ENCODE data around the gene RPL29. TPM values are rescaled to one million over a fixed set of nuclear protein-coding genes. Genes with fewer than 3 reads are reported as not detected.

The RPL29 gene
- total RNA-seq, 1 experiment from 2014 or later, result 696 TPM

- ChIA-PET POLR2A (no interaction called here), CTCF (no interaction called here)
- H3K27ac ChIP-seq (ENCODE audit: low read length), result no peak overlapping the region
- DNase-seq (ENCODE audit: low read depth, low spot score), result no peak
- H3K4me1 ChIP-seq (ENCODE audit: control insufficient read depth, insufficient read depth, low read length), result no peaks in the 10 kb centered on the region; the same call in 1 of the 2 replicates
- intact Hi-C loops (cut with micrococcal nuclease; ENCODE audit: unreplicated experiment) (loop anchor here (10.0 kb wide), 1 partner anchor 49 kb away; the partner anchor contains the start of gene DUSP7), in situ Hi-C loops (cut with HindIII; ENCODE audit: low pct_unique_long_range_greater_than_20kb, low sequenced_read_pairs) (no loop called here)
- no TSS peak for BruUV-seq (replicated peaks)
- TF ChIP-seq TCF7L2 (IDR thresholded peaks at IDR 0.05; ENCODE audit: low read depth, low read length), result no peak
- no peak for TF ChIP-seq CTCF (IDR thresholded peaks at IDR 0.05)
- no peak for TF ChIP-seq REST (IDR thresholded peaks at IDR 0.05; ENCODE audit: insufficient read depth in 1 of 2, low read depth in 2 of 2, low read length in 1 of 2)
- H3K9me3 ChIP-seq (ENCODE audit: control insufficient read depth, insufficient read depth, low read depth, low read length), result no peaks in the 10 kb centered on the region
- ATAC-seq, result no peak
- H3K27me3 ChIP-seq (ENCODE audit: control insufficient read depth, insufficient read depth, low read length), result no peaks in the 10 kb centered on the region
- no peaks in the 10 kb centered on the region for H3K36me3 ChIP-seq (ENCODE audit: control insufficient read depth, insufficient read depth, low read length)
- no peak overlapping the region for H3K4me3 ChIP-seq (ENCODE audit: low read depth in 2 of 2, low read length in 2 of 2)
Observed at GRCh38 chr3:52005571-52005986, 9.9 kb upstream of the RPL29 start.

DNA sequence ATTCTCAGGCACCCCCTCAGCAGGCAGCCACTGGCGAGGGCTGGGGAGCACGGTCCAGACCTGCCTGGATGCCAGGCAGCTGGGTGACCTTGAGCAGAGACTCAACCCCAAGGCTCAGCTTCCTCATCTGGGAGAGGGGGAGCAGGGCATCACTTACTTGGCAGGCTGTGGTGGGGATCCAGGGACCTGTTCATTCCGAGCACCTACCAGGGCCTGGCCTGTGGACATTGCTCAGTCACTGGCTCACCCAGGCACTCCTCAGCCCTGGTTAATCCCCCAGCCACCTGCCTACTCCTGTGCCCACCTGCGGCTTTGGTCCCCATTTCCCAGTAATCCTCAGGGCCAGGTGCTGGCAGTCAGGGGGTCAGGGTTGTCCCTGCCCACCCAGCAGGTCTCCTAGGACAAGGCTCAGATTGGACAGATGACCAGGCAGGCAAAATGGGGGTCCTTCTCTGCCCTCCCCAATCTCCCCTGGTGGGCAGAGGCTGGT is 9.3 kb upstream of the RPL29 start:
- in situ Hi-C loops (cut with HindIII; ENCODE audit: low pct_unique_long_range_greater_than_20kb, low sequenced_read_pairs) (no loop called here), intact Hi-C loops (cut with micrococcal nuclease; ENCODE audit: unreplicated experiment) (loop anchor here (10.0 kb wide), 1 partner anchor 50 kb away; the partner anchor contains the start of gene DUSP7)
- no peaks in the 10 kb centered on the region for H3K36me3 ChIP-seq (ENCODE audit: control insufficient read depth, insufficient read depth, low read length)
- H3K27me3 ChIP-seq (ENCODE audit: control insufficient read depth, insufficient read depth, low read length), result no peaks in the 10 kb centered on the region
- ChIA-PET POLR2A (no interaction called here), CTCF (interaction anchor here (1.2 kb wide), 1 partner anchor 49 kb away, joined by 7 read pairs; no protein-coding TSS in a partner anchor)
- DNase-seq (ENCODE audit: low read depth, low spot score) (no peak), ATAC-seq (no peak)
- BruUV-seq (replicated peaks), result no TSS peak
- no peaks in the 10 kb centered on the region for H3K9me3 ChIP-seq (ENCODE audit: control insufficient read depth, insufficient read depth, low read depth, low read length)
- H3K27ac ChIP-seq (ENCODE audit: low read length), result no peak overlapping the region
- no peak for TF ChIP-seq TCF7L2 (IDR thresholded peaks at IDR 0.05; ENCODE audit: low read depth, low read length)
- no peak for TF ChIP-seq SIN3A (IDR thresholded peaks at IDR 0.05; ENCODE audit: borderline replicate concordance, insufficient read depth, low read depth, low read length)
- no peak for TF ChIP-seq REST (IDR thresholded peaks at IDR 0.05; ENCODE audit: insufficient read depth in 1 of 2, low read depth in 2 of 2, low read length in 1 of 2)
- TF ChIP-seq POLR2AphosphoS5 (IDR thresholded peaks at IDR 0.05; ENCODE audit: low read depth, low read length), result no peak
- no peak for TF ChIP-seq CTCF (IDR thresholded peaks at IDR 0.05)
- no peak overlapping the region for H3K4me3 ChIP-seq (ENCODE audit: low read depth in 2 of 2, low read length in 2 of 2)
- H3K4me1 ChIP-seq (ENCODE audit: control insufficient read depth, insufficient read depth, low read length), result no peaks in the 10 kb centered on the region; the same call in 1 of the 2 replicates

Measured in Panc1 (cell line).